ENCODE data around the gene LAMC1. TPM values are rescaled to one million over a fixed set of nuclear protein-coding genes. Genes with fewer than 3 reads are reported as not detected.

Gene LAMC1
- total and polyA plus RNA-seq, 2 of the 4 experiments (the other 2 are of a cell fraction): 249 to 394 TPM

DNA sequence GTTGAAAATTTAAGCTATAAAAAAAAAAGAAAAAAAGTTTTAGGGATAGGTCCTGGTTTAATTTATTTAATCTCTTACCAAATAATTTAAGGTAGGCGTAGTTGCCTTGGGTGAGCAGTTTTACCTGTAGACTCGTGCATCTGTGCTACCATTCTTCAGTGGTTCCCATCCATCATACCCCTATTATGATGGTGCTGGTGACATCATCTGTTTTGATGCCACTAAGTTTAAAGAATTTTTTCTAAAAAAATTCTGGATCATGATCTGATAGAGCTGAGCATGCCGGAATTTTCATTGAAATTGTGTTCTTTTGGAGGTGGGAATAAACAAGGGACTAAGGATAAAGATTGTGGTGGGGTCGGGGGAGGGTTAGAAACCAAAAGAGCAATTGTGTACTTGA is 15.7 kb downstream of the LAMC1 start:
- no peak overlapping the region for H3K4ac ChIP-seq (ENCODE audit: low read depth, low read length)
- H2BK20ac ChIP-seq (ENCODE audit: low read depth, low read length): peak overlapping the region; percentile 33; the same call in 1 of the 2 replicates
- no peak overlapping the region for H3K9ac ChIP-seq (ENCODE audit: low read depth, low read length)
- peaks cover 7 to 68% of the 10 kb centered on the region in 2 experiments for H3K79me1 ChIP-seq (ENCODE audit: low read depth in 1 of 2, low read length in 2 of 2)
- no TSS peak for BruUV-seq (replicated peaks)
- H2BK15ac ChIP-seq (ENCODE audit: low read depth, low read length): no peak overlapping the region
- peak overlapping the region; percentile 18; the same call in 1 of the 2 replicates for H3K14ac ChIP-seq (replicated peaks; ENCODE audit: low read depth, low read length)
- no peak overlapping the region for H3K4me3 ChIP-seq (ENCODE audit: insufficient read depth, low read depth, low read length)
- no peak overlapping the region for H4K8ac ChIP-seq (ENCODE audit: low read depth in 2 of 2, low read length in 2 of 2)
- H2AK9ac ChIP-seq (replicated peaks; ENCODE audit: low read depth, low read length, poor library complexity): no peak overlapping the region
- DNase-seq: no peak
- in situ Hi-C loops (cut with MboI; ENCODE audit: low sequenced_read_pairs): no loop called here
- H3K56ac ChIP-seq (ENCODE audit: extremely low read depth, insufficient read depth, low read length): no peak overlapping the region
- H4K20me1 ChIP-seq (ENCODE audit: insufficient read depth, low read length): peaks cover 88% of the 10 kb centered on the region
- no peaks in the 10 kb centered on the region for H3K27me3 ChIP-seq (ENCODE audit: control insufficient read depth, insufficient read depth, low read length)
- H3K4me2 ChIP-seq (ENCODE audit: low read depth, low read length): no peak overlapping the region
- no peak overlapping the region for H2AK5ac ChIP-seq (ENCODE audit: low read depth, low read length)
- no peak overlapping the region for H4K91ac ChIP-seq (ENCODE audit: insufficient read depth, low read depth, low read length)
- H2BK120ac ChIP-seq (ENCODE audit: low read depth, low read length): no peak overlapping the region
- H3K18ac ChIP-seq (ENCODE audit: low read depth, low read length): no peak overlapping the region
- H3K36me3 ChIP-seq (ENCODE audit: control insufficient read depth, insufficient read depth, low read length): peaks cover 4% of the 10 kb centered on the region
- WGBS, 2 experiments (ENCODE audit: extremely low coverage in 2 of 2, insufficient read length in 1 of 2): no CpG with 5 or more reads among the region's 4 CpGs
- intact Hi-C loops (cut with micrococcal nuclease): no loop called here
- no peak for ATAC-seq (ENCODE audit: low read depth)
- peaks cover 16% of the 10 kb centered on the region for H3K9me1 ChIP-seq (ENCODE audit: insufficient read depth, low read length)
- H4K5ac ChIP-seq (ENCODE audit: low read depth, low read length): no peak overlapping the region
- H2AFZ ChIP-seq (replicated peaks; ENCODE audit: low read length, poor library complexity): no peak overlapping the region
- dilution Hi-C loops (cut with HindIII; ENCODE audit: low sequenced_read_pairs, unreplicated experiment): no loop called here
- CTCF ChIA-PET: interaction anchor here (0.6 kb wide), 1 partner anchor 241 kb away, joined by 3 read pairs; no protein-coding TSS in a partner anchor
- no peak overlapping the region for H3K23ac ChIP-seq (ENCODE audit: low read depth, low read length)
- no peak overlapping the region for H3K27ac ChIP-seq (ENCODE audit: insufficient read depth, low read length)
- TF ChIP-seq, protein P1, sequence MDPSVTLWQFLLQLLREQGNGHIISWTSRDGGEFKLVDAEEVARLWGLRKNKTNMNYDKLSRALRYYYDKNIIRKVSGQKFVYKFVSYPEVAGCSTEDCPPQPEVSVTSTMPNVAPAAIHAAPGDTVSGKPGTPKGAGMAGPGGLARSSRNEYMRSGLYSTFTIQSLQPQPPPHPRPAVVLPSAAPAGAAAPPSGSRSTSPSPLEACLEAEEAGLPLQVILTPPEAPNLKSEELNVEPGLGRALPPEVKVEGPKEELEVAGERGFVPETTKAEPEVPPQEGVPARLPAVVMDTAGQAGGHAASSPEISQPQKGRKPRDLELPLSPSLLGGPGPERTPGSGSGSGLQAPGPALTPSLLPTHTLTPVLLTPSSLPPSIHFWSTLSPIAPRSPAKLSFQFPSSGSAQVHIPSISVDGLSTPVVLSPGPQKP (IDR thresholded peaks at IDR 0.05; ENCODE audit: borderline replicate concordance, low read depth, low read length): no peak
- TF ChIP-seq, protein P2, sequence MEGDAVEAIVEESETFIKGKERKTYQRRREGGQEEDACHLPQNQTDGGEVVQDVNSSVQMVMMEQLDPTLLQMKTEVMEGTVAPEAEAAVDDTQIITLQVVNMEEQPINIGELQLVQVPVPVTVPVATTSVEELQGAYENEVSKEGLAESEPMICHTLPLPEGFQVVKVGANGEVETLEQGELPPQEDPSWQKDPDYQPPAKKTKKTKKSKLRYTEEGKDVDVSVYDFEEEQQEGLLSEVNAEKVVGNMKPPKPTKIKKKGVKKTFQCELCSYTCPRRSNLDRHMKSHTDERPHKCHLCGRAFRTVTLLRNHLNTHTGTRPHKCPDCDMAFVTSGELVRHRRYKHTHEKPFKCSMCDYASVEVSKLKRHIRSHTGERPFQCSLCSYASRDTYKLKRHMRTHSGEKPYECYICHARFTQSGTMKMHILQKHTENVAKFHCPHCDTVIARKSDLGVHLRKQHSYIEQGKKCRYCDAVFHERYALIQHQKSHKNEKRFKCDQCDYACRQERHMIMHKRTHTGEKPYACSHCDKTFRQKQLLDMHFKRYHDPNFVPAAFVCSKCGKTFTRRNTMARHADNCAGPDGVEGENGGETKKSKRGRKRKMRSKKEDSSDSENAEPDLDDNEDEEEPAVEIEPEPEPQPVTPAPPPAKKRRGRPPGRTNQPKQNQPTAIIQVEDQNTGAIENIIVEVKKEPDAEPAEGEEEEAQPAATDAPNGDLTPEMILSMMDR (conservative IDR thresholded peaks at IDR 0.05; ENCODE audit: low read depth, low read length): no peak
- no peak overlapping the region for H2BK5ac ChIP-seq (ENCODE audit: low read depth, low read length, poor library complexity, severe bottlenecking)
- H3K9me3 ChIP-seq (ENCODE audit: control insufficient read depth, insufficient read depth, low read length): no peaks in the 10 kb centered on the region
- POLR2A ChIA-PET (ENCODE audit: unreplicated experiment): interaction anchor here (0.6 kb wide), 1 partner anchor 1492 kb away, joined by 11 read pairs; no protein-coding TSS in a partner anchor
- peaks cover 22% of the 10 kb centered on the region for H3K4me1 ChIP-seq (ENCODE audit: control insufficient read depth, insufficient read depth, low read length)

All from IMR-90 (cell line).